HepG2 (cell line): ENCODE results near the gene CYP27B1. TPM values are rescaled to one million over a fixed set of nuclear protein-coding genes. Genes with fewer than 3 reads are reported as not detected.

Experiments used
- ARNT2 ChIP-seq: sonication (generic); formaldehyde crosslinking; IDR thresholded peaks from 2 replicates; pipeline ENCODE4 v1.8.0; 2022; ENCODE audit warnings: mild to moderate bottlenecking, low read depth, missing genetic modification reagents, moderate library complexity
- EED ChIP-seq: sonication (generic); formaldehyde crosslinking; IDR thresholded peaks from 2 replicates; pipeline ENCODE4 v1.5.0; 2020; ENCODE audit warnings: mild to moderate bottlenecking, missing genetic modification reagents
- ELF3 ChIP-seq: IDR thresholded peaks from 2 replicates; pipeline ENCODE4 v1.6.1; 2016; ENCODE audit warnings: missing genetic modification reagents, missing compliant biosample characterization
- FOXA3 ChIP-seq: IDR thresholded peaks from 2 replicates; pipeline ENCODE4 v1.6.1; 2016; ENCODE audit warnings: missing genetic modification reagents, missing compliant biosample characterization
- FOXJ3 ChIP-seq: sonication (generic); formaldehyde crosslinking; IDR thresholded peaks from 2 replicates; pipeline ENCODE4 v1.4.0; 2020; ENCODE audit warnings: missing genetic modification reagents, mild to moderate bottlenecking, borderline replicate concordance
- KDM2A ChIP-seq: sonication (generic); formaldehyde crosslinking; IDR thresholded peaks from 2 replicates; pipeline ENCODE4 v1.4.0; 2020; ENCODE audit warnings: low read depth, missing genetic modification reagents, borderline replicate concordance
- NR2F1 ChIP-seq, 2 experiments: fragments of 450-650 bp in 1 of 2; formaldehyde crosslinking in 1 of 2; IDR thresholded peaks; 2 replicates each; pipeline versions ENCODE4 v1.5.0 to v1.6.1; 2016 to 2020; ENCODE audit warnings: mild to moderate bottlenecking in 1 of 2, missing compliant biosample characterization in 1 of 2, missing genetic modification reagents in 1 of 2, moderate library complexity in 1 of 2
- RNF2 ChIP-seq: fragments of 450-650 bp; conservative IDR thresholded peaks from 2 replicates; pipeline ENCODE4 v1.6.1; 2016; ENCODE audit warnings: low read depth
- SIX1 ChIP-seq: sonication (generic); formaldehyde crosslinking; IDR thresholded peaks from 2 replicates; pipeline ENCODE4 v1.4.0; 2020; ENCODE audit warnings: missing genetic modification reagents, borderline replicate concordance
- SP5 ChIP-seq: IDR thresholded peaks from 2 replicates; pipeline ENCODE4 v1.6.1; 2016; ENCODE audit warnings: low read depth, borderline replicate concordance
- TAF1 ChIP-seq: sonication (generic); formaldehyde crosslinking; IDR thresholded peaks from 2 replicates; pipeline ENCODE4 v1.4.0; 2020; ENCODE audit warnings: missing genetic modification reagents
- TCF12 ChIP-seq, 2 experiments: fragments of 450-650 bp in 1 of 2; sonication (generic) in 1 of 2; formaldehyde crosslinking in 1 of 2; IDR thresholded peaks; 2 replicates each; pipeline versions ENCODE4 v1.6.1 to v1.8.0; 2017 to 2022; ENCODE audit warnings: antibody characterized with exemption in 1 of 2, mild to moderate bottlenecking in 1 of 2, missing genetic modification reagents in 1 of 2, moderate library complexity in 1 of 2
- YEATS2 ChIP-seq: sonication (generic); formaldehyde crosslinking; IDR thresholded peaks from 2 replicates; pipeline ENCODE4 v1.4.0; 2020; ENCODE audit warnings: missing genetic modification reagents, borderline replicate concordance
- ZFX ChIP-seq: sonication (generic); formaldehyde crosslinking; IDR thresholded peaks from 2 replicates; pipeline ENCODE4 v1.4.0; 2020; ENCODE audit warnings: mild to moderate bottlenecking, low read depth, missing genetic modification reagents, moderate library complexity
- ZMYM3 ChIP-seq: sonication (generic); formaldehyde crosslinking; IDR thresholded peaks from 2 replicates; pipeline ENCODE4 v1.5.1; 2020; ENCODE audit warnings: mild to moderate bottlenecking, missing genetic modification reagents
- ZNF251 ChIP-seq: sonication (generic); formaldehyde crosslinking; IDR thresholded peaks from 2 replicates; pipeline ENCODE4 v1.9.0; 2021; ENCODE audit warnings: mild to moderate bottlenecking, missing genetic modification reagents
- ZNF282 ChIP-seq: fragments of 450-650 bp; IDR thresholded peaks from 2 replicates; pipeline ENCODE4 v1.6.1; 2018; ENCODE audit not compliant: partially characterized antibody
- ZNF501 ChIP-seq: sonication (generic); formaldehyde crosslinking; IDR thresholded peaks from 2 replicates; pipeline ENCODE4 v1.5.1; 2020; ENCODE audit warnings: mild to moderate bottlenecking, moderate library complexity, missing genetic modification reagents
- ZNF670 ChIP-seq: sonication (generic); formaldehyde crosslinking; IDR thresholded peaks from 2 replicates; pipeline ENCODE4 v1.8.0; 2022; ENCODE audit warnings: mild to moderate bottlenecking, missing genetic modification reagents, borderline replicate concordance
- ZNF776 ChIP-seq: sonication (generic); formaldehyde crosslinking; IDR thresholded peaks from 2 replicates; pipeline ENCODE4 v1.4.0; 2020; ENCODE audit warnings: mild to moderate bottlenecking, missing genetic modification reagents
- polyA plus RNA-seq, 8 experiments: library from polyadenylated mRNA; depleted of rRNA in 3 of 8; stranded (reverse) in 7 of 8; unstranded in 1 of 8; fragments of >200 nt; fragmentation: Illumina TruSeq in 4 of 8; extraction: Trizol in 4 of 8; gene quantifications; 2 replicates each; pipeline versions ENCODE4 v1.2.1 to v1.2.3, GENCODE V29; 2011 to 2016; ENCODE audit warnings: low read depth in 4 of 8, missing spikeins in 1 of 8, mixed read lengths in 1 of 8; ENCODE audit not compliant: insufficient read depth in 1 of 8
- total RNA-seq, 5 experiments: library from RNA; depleted of rRNA; stranded (reverse); fragments of >200 nt; fragmentation: Illumina TruSeq; extraction: Trizol; gene quantifications; 2 replicates each; pipeline ENCODE4 v1.2.3, GENCODE V29; 2016; ENCODE audit warnings: low read depth in 1 of 5
- TF ChIP-seq, protein P1 (sequence below): sonication (generic); formaldehyde crosslinking; IDR thresholded peaks from 2 replicates; pipeline ENCODE4 v1.4.0; 2020; ENCODE audit warnings: missing genetic modification reagents
- TF ChIP-seq, protein P2 (sequence below): sonication (generic); formaldehyde crosslinking; IDR thresholded peaks from 2 replicates; pipeline ENCODE4; 2020; ENCODE audit warnings: missing genetic modification reagents, mild to moderate bottlenecking, borderline replicate concordance

The CYP27B1 gene
- total and polyA plus RNA-seq, 2 of the 13 experiments (the other 11 are each of a cell fraction or from before 2014, with no cell fraction given): 2.3 to 3.0 TPM

GRCh38 chr12:57755454-57756372 is 11.2 kb downstream of the CYP27B1 start (continued):
- TF ChIP-seq, protein P1, sequence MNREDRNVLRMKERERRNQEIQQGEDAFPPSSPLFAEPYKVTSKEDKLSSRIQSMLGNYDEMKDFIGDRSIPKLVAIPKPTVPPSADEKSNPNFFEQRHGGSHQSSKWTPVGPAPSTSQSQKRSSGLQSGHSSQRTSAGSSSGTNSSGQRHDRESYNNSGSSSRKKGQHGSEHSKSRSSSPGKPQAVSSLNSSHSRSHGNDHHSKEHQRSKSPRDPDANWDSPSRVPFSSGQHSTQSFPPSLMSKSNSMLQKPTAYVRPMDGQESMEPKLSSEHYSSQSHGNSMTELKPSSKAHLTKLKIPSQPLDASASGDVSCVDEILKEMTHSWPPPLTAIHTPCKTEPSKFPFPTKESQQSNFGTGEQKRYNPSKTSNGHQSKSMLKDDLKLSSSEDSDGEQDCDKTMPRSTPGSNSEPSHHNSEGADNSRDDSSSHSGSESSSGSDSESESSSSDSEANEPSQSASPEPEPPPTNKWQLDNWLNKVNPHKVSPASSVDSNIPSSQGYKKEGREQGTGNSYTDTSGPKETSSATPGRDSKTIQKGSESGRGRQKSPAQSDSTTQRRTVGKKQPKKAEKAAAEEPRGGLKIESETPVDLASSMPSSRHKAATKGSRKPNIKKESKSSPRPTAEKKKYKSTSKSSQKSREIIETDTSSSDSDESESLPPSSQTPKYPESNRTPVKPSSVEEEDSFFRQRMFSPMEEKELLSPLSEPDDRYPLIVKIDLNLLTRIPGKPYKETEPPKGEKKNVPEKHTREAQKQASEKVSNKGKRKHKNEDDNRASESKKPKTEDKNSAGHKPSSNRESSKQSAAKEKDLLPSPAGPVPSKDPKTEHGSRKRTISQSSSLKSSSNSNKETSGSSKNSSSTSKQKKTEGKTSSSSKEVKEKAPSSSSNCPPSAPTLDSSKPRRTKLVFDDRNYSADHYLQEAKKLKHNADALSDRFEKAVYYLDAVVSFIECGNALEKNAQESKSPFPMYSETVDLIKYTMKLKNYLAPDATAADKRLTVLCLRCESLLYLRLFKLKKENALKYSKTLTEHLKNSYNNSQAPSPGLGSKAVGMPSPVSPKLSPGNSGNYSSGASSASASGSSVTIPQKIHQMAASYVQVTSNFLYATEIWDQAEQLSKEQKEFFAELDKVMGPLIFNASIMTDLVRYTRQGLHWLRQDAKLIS: 0 out of 2 replicates have a peak, but pooled peaks have one; percentile 32
- TF ChIP-seq ZNF501 (CRISPR knock-in tag) (no peak), TCF12 (IDR thresholded peaks at IDR 0.05) (no peak), TCF12 (CRISPR knock-in tag; IDR thresholded peaks at IDR 0.05) (0 out of 2 replicates have a peak, but pooled peaks have one; percentile 56), KDM2A (CRISPR knock-in tag) (peak; percentile 31; the same call in 1 of the 2 replicates), ZNF282 (no peak), ZNF251 (CRISPR knock-in tag) (no peak), SP5 (CRISPR knock-in tag) (peak; percentile 56; the same call in 1 of the 2 replicates), YEATS2 (CRISPR knock-in tag) (no peak), ELF3 (CRISPR knock-in tag) (0 out of 2 replicates have a peak, but pooled peaks have one; percentile 16), FOXA3 (0 out of 2 replicates have a peak, but pooled peaks have one; percentile 8), ZNF670 (CRISPR knock-in tag) (0 out of 2 replicates have a peak, but pooled peaks have one; percentile 48), ZMYM3 (no peak), ZNF776 (CRISPR knock-in tag) (0 out of 2 replicates have a peak, but pooled peaks have one; percentile 6), TAF1 (CRISPR knock-in tag) (peak; percentile 69; the same call in 1 of the 2 replicates), SIX1 (CRISPR knock-in tag) (no peak), RNF2 (no peak), FOXJ3 (CRISPR knock-in tag) (no peak), ARNT2 (CRISPR knock-in tag) (peak; percentile 73; the same call in 1 of the 2 replicates), ZFX (CRISPR knock-in tag) (peak; percentile 84), EED (CRISPR knock-in tag) (0 out of 2 replicates have a peak, but pooled peaks have one; percentile 42), NR2F1 (CRISPR knock-in tag; IDR thresholded peaks at IDR 0.05) (peak in 1 of 2 experiments; percentile 55; a peak in 1 of 4 replicates)
- TF ChIP-seq, protein P2, sequence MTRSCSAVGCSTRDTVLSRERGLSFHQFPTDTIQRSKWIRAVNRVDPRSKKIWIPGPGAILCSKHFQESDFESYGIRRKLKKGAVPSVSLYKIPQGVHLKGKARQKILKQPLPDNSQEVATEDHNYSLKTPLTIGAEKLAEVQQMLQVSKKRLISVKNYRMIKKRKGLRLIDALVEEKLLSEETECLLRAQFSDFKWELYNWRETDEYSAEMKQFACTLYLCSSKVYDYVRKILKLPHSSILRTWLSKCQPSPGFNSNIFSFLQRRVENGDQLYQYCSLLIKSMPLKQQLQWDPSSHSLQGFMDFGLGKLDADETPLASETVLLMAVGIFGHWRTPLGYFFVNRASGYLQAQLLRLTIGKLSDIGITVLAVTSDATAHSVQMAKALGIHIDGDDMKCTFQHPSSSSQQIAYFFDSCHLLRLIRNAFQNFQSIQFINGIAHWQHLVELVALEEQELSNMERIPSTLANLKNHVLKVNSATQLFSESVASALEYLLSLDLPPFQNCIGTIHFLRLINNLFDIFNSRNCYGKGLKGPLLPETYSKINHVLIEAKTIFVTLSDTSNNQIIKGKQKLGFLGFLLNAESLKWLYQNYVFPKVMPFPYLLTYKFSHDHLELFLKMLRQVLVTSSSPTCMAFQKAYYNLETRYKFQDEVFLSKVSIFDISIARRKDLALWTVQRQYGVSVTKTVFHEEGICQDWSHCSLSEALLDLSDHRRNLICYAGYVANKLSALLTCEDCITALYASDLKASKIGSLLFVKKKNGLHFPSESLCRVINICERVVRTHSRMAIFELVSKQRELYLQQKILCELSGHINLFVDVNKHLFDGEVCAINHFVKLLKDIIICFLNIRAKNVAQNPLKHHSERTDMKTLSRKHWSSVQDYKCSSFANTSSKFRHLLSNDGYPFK (CRISPR knock-in tag): peak; percentile 34; the same call in 1 of the 2 replicates
